Karpas-422 (cell line): ENCODE results near the gene NSDHL. TPM values are rescaled to one million over a fixed set of nuclear protein-coding genes. Genes with fewer than 3 reads are reported as not detected.

Source experiments
- DNase-seq: peaks from one replicate; pipeline ENCODE4 v3.0.0-alpha.2; 2015
- H2AFZ ChIP-seq: fragments of 200-600 bp; sonication (generic); 2 replicates; pipeline ENCODE4 v1.6.1; 2014; ENCODE audit warnings: antibody characterized with exemption, low read length, mixed read lengths
- H3K27ac ChIP-seq: fragments of 200-600 bp; sonication (generic); 2 replicates; pipeline ENCODE4 v1.5.1; 2014; ENCODE audit warnings: mild to moderate bottlenecking, low read length, moderate library complexity
- H3K27me3 ChIP-seq: fragments of 200-600 bp; sonication (generic); 2 replicates; pipeline ENCODE4 v1.6.1; 2014; ENCODE audit warnings: low read length, mixed read lengths
- H3K36me3 ChIP-seq: fragments of 200-600 bp; sonication (generic); 2 replicates; pipeline ENCODE4 v1.6.1; 2014; ENCODE audit warnings: low read length, mixed read lengths; ENCODE audit not compliant: insufficient read depth
- H3K4me1 ChIP-seq: fragments of 200-600 bp; sonication (generic); 2 replicates; pipeline ENCODE4 v1.6.1; 2014; ENCODE audit warnings: mild to moderate bottlenecking, low read length, mixed read lengths
- H3K4me2 ChIP-seq: fragments of 200-600 bp; sonication (generic); 2 replicates; pipeline ENCODE4 v1.6.1; 2014; ENCODE audit warnings: low read length, low read depth, mild to moderate bottlenecking; ENCODE audit not compliant: poor library complexity, severe bottlenecking
- H3K4me3 ChIP-seq: fragments of 200-600 bp; sonication (generic); 2 replicates; pipeline ENCODE4 v1.5.1; 2014; ENCODE audit warnings: mild to moderate bottlenecking, antibody characterized with exemption, low read length, mixed read lengths
- H3K79me2 ChIP-seq: fragments of 200-600 bp; sonication (generic); 2 replicates; pipeline ENCODE4 v1.6.1; 2014; ENCODE audit warnings: mild to moderate bottlenecking, low read length, mixed read lengths
- H3K9ac ChIP-seq: fragments of 200-600 bp; sonication (generic); 2 replicates; pipeline ENCODE4 v1.6.0; 2014; ENCODE audit warnings: low read length
- H3K9me2 ChIP-seq: fragments of 200-600 bp; sonication (generic), shearing (Covaris generic); replicated peaks from 2 replicates; pipeline ENCODE4 v1.6.0; 2014; ENCODE audit warnings: mild to moderate bottlenecking, low read length, moderate library complexity; ENCODE audit not compliant: insufficient read depth
- H3K9me3 ChIP-seq: fragments of 300-700, 200-600 bp; sonication (generic); 2 replicates; pipeline ENCODE4 v1.6.1; 2014; ENCODE audit warnings: low read length, mixed read lengths
- H4K20me1 ChIP-seq: fragments of 200-600 bp; sonication (generic); 2 replicates; pipeline ENCODE4 v1.6.1; 2014; ENCODE audit warnings: mild to moderate bottlenecking, antibody characterized with exemption, low read length, low read depth; ENCODE audit not compliant: insufficient read depth
- total RNA-seq: library from RNA; depleted of rRNA; stranded (reverse); fragments of >200 nt; shearing (Covaris generic); gene quantifications from 2 replicates; pipeline ENCODE4 v1.2.3, GENCODE V29; 2014; ENCODE audit warnings: low replicate concordance

NSDHL gene
- total RNA-seq, 1 experiment from 2014 or later: 23.6 TPM

DNA sequence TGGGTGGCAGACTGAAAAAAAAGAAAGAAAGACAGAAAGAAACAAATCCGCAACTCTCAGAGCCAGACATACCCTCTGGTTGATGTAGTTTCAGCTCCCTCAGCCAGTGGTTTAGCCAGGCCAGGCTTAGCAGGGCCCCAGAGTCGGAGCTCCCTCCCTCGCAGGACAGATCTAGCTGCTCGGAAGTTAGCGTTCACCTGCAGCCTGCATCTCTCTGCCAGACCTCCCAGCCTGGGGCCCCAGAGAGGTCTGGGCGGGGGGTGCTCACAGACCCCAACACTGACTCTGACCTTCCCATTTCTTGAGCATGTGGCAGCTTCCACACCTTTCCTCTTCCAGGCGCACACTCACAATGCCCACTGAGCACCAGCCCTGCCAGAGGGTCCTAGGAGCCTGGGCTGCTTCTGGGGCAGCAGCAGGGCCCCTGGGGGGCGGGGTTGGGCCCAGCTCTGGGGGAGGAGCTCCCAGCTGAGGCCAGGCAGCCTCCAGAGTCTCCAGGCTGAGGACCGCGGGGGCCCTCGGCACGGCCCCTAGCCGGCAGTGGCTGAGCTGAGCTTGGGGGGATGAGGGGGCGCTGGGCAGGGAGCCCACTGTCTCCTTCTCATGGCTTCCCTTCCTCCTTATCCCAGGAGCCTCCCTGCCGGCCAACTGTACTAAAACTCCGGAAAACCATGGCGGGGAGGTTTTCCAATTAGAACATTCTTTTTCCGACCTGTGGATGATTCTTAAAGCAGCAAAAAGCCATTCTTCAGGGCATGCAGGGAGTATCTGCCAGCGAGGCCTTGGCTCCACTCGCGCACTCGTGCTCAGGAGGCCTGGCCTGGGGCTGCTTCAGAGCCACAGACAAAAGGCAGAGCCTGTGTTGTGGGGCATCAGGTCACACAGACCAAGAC, 62.4 kb downstream of the NSDHL start:
- no peaks in the 10 kb centered on the region for H3K9me2 ChIP-seq
- H3K9ac ChIP-seq: no peak overlapping the region
- no peaks in the 10 kb centered on the region for H3K4me1 ChIP-seq
- H4K20me1 ChIP-seq: no peaks in the 10 kb centered on the region
- DNase-seq: no peak
- H3K36me3 ChIP-seq: no peaks in the 10 kb centered on the region
- no peaks in the 10 kb centered on the region for H3K9me3 ChIP-seq
- no peak overlapping the region for H3K4me3 ChIP-seq
- H3K27me3 ChIP-seq: no peaks in the 10 kb centered on the region
- H3K27ac ChIP-seq: no peak overlapping the region
- H2AFZ ChIP-seq: no peak overlapping the region
- H3K4me2 ChIP-seq: no peak overlapping the region
- no peaks in the 10 kb centered on the region for H3K79me2 ChIP-seq

DNA sequence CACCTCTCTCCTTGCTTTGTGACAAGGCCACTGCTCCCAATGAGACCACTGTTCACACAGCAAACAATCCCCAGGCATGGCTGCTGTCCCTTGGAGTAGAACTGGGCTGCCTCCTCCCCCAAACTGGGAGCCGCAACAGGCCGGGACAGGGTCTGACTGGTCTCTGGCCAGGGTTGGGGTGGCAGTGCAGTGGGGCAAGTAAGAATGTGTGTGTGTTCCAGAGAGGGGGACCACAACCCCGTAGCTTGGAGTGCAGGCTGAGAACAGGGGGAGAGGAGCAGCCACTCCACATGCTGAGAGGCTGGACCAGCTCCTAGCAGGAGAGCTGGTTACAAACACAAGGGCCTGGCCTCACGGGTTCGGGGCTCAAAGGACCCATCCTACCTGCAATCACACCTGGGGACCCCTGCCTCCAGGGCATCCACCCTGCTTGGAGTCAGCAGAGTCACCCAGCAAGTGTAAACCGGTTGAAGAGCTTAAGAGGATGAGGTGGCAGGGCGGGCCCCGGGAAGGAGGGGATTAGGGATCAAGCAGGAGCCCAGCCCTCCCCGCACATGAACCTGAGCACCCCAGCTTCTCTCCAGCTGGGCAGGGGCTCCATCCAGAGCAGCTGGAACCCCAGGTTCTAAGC, 63.2 kb downstream of the NSDHL start:
- Histone ChIP-seq H3K9me3 (no peaks in the 10 kb centered on the region), H2AFZ (no peak overlapping the region), H3K4me1 (no peaks in the 10 kb centered on the region), H3K4me3 (no peak overlapping the region), H3K27ac (no peak overlapping the region), H3K4me2 (no peak overlapping the region), H3K79me2 (no peaks in the 10 kb centered on the region), H3K36me3 (no peaks in the 10 kb centered on the region), H3K9ac (no peak overlapping the region), H4K20me1 (no peaks in the 10 kb centered on the region), H3K9me2 (no peaks in the 10 kb centered on the region), H3K27me3 (no peaks in the 10 kb centered on the region)
- DNase-seq: no peak

DNA sequence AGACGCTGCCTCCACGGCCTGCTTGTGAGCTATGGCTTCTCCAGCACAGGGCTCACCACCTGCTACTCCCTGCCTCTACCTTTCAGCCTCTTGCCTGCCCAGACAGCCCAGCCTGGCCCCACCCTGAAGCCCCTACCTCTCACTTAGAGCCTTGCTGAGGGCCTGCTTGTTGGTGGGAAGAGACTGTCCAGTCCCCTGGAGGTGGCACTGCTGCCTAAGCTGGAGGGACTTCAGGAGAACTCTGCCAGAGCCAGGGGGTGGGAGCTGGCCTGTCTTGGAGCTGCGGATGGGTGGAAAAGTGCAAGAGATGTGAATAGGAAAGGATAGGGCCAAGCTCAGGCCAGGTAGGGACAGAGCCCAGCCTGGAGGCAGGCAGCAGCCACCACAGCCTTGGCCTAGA, 64.3 kb downstream of the NSDHL start:
- H4K20me1 ChIP-seq: no peaks in the 10 kb centered on the region
- DNase-seq: no peak
- H3K9me2 ChIP-seq: no peaks in the 10 kb centered on the region
- no peak overlapping the region for H2AFZ ChIP-seq
- H3K9me3 ChIP-seq: no peaks in the 10 kb centered on the region
- no peaks in the 10 kb centered on the region for H3K79me2 ChIP-seq
- no peak overlapping the region for H3K9ac ChIP-seq
- no peak overlapping the region for H3K4me3 ChIP-seq
- no peaks in the 10 kb centered on the region for H3K36me3 ChIP-seq
- no peak overlapping the region for H3K27ac ChIP-seq
- no peaks in the 10 kb centered on the region for H3K4me1 ChIP-seq
- no peak overlapping the region for H3K4me2 ChIP-seq
- H3K27me3 ChIP-seq: no peaks in the 10 kb centered on the region

DNA sequence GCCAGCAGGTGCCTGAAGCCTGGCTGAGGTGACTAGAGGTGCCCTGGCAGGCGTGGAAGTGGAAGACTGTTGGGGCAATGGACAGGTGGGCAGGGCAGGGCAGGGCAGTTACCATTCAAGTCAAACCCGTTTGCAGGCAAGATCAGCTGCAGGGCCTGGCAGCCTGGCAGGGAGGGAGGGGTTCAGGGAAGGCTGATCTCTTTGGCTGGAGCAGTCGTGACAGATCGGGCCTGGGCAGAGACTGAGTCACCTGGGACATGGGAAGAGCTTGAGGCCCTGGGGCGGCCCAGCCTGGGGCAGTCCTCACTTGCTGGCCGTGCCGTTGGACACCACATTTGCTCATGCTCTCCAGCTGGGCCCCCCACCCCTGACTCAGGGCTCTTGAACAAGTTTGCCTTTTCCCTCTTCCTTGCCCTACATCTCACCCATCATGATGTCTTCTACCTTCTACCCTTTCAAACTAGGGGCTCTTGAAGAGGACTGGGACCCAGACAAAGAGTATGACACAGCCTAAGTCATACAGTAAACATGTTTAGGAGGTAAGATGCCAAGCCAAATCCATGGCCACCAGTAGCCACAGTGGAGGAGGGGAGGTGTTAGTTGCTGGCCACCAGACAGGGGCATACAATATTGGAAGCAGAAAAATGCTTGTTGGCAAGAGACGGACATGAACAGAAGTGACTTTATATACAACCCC, 65.0 kb downstream of the NSDHL start:
- DNase-seq: no peak
- H3K4me2 ChIP-seq: no peak overlapping the region
- no peaks in the 10 kb centered on the region for H3K36me3 ChIP-seq
- H3K27me3 ChIP-seq: no peaks in the 10 kb centered on the region
- no peaks in the 10 kb centered on the region for H3K4me1 ChIP-seq
- H4K20me1 ChIP-seq: no peaks in the 10 kb centered on the region
- no peaks in the 10 kb centered on the region for H3K9me2 ChIP-seq
- H2AFZ ChIP-seq: no peak overlapping the region
- no peak overlapping the region for H3K9ac ChIP-seq
- no peaks in the 10 kb centered on the region for H3K79me2 ChIP-seq
- H3K4me3 ChIP-seq: no peak overlapping the region
- no peaks in the 10 kb centered on the region for H3K9me3 ChIP-seq
- H3K27ac ChIP-seq: no peak overlapping the region

DNA sequence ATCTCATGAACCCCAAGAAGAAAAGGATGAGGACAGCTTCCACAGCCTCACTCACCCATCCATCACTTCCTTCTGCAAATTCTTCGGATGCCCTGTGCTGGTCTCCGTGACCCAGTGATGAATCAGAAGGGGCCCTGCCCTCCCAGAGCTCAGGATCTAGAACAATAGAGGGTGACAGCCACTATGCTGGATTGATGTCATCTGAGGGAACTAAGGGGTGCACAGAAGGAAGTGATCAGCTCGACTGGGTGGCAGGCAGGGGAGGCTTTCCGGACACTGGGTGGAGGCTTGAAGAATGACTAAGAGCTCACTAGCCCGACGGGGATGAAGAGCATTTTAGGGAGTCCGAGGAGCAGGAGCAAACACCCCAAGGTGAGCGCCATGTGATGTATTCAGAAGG, 65.6 kb downstream of the NSDHL start:
- Histone ChIP-seq H3K4me2 (no peak overlapping the region), H3K36me3 (no peaks in the 10 kb centered on the region), H3K27me3 (no peaks in the 10 kb centered on the region), H3K4me3 (no peak overlapping the region), H4K20me1 (no peaks in the 10 kb centered on the region), H3K9ac (no peak overlapping the region), H3K9me3 (no peaks in the 10 kb centered on the region), H3K27ac (no peak overlapping the region), H3K79me2 (no peaks in the 10 kb centered on the region), H3K9me2 (no peaks in the 10 kb centered on the region), H3K4me1 (no peaks in the 10 kb centered on the region), H2AFZ (no peak overlapping the region)
- DNase-seq: no peak

DNA sequence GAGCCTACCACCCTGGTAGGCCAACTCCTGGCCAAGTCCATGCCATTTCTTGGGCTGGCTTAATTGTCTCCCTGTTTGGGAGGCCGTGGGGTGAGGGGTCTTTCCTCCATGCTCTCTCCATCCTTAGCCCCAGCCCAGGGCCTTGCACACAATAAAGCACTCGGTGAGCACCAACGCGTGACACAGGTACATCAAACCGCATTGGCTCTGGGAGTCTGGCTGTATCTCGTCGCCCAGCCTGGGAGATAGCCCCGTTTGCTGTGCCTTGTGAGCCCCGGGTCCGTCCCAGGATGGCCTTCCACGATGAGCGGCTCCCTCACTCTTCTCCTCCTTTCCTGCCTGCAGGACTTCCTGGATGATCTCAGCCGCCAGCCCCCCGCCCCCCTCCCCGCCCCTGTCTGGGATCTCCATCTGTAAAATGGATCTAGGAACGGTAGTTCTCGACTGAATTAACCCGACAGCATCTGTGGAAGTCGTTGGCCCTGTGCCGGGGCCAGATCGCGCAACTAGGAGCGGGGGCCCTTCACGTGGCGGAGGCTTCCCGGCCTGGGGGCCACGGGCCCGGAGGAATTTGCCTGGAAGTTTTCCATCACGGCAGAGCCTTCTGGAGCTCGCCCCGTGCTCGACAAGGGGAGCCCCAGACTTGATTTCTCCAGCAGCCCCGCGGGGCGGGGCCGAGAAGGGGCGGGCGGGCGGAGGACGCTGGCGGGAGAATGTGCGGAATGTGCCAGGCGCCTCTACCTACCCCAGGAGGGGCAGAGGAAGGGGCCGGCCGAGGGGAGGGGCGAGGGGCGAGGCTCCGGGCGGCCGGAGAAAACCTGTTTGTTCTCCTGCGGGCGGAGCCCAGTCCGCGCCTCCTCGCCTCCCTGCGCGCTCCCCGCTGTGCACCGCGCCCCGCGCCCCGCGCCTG, 66.6 kb downstream of the NSDHL start, which contains the start of gene ZNF185:
ZNF185 (plus strand) TSS at position 846 of the 910 bp plus-strand sequence. CDS start 16,423 bp downstream, outside the sequence.
- H2AFZ ChIP-seq: no peak within 1 kb of the TSS
- no peaks in the 10 kb centered on the region for H4K20me1 ChIP-seq
- H3K4me2 ChIP-seq: no peak within 1 kb of the TSS
- no peak within 1 kb of the TSS for H3K4me3 ChIP-seq
- no peaks in the 10 kb centered on the region for H3K9me3 ChIP-seq
- H3K4me1 ChIP-seq: no peaks in the 10 kb centered on the region
- H3K9ac ChIP-seq: no peak within 1 kb of the TSS
- H3K9me2 ChIP-seq: no peaks in the 10 kb centered on the region
- H3K79me2 ChIP-seq: no peaks in the 10 kb centered on the region
- no peak within 1 kb of the TSS for H3K27ac ChIP-seq
- DNase-seq: no peak
- H3K36me3 ChIP-seq: no peaks in the 10 kb centered on the region
- no peaks in the 10 kb centered on the region for H3K27me3 ChIP-seq

DNA sequence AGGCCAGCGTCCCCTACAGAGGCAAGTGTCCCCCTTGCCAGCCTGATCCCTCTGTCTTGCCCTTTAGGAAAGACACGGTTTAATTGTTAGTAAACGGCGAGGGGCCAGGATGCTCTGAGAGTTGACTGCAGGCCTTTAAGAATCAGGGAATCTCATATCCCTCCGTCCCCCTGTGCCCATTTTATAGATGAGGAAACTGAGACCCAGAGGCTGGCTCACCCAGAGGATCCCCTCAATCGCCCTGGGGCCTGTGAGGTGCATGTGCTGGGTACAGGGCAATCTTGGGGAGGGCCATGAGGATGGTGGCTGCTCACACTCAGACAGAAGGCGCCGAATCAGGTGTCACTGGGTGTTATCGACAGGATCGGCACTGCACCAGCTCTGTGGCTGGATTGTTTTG, 67.6 kb downstream of the NSDHL start:
- no peak overlapping the region for H3K27ac ChIP-seq
- no peak overlapping the region for H3K9ac ChIP-seq
- H3K27me3 ChIP-seq: no peaks in the 10 kb centered on the region
- H3K4me3 ChIP-seq: no peak overlapping the region
- H3K4me2 ChIP-seq: no peak overlapping the region
- no peaks in the 10 kb centered on the region for H3K36me3 ChIP-seq
- H3K79me2 ChIP-seq: no peaks in the 10 kb centered on the region
- no peak for DNase-seq
- no peaks in the 10 kb centered on the region for H3K9me3 ChIP-seq
- no peak overlapping the region for H2AFZ ChIP-seq
- no peaks in the 10 kb centered on the region for H3K4me1 ChIP-seq
- no peaks in the 10 kb centered on the region for H3K9me2 ChIP-seq
- H4K20me1 ChIP-seq: no peaks in the 10 kb centered on the region
